ENCODE results near the gene SPATA24. TPM values are rescaled to one million over a fixed set of nuclear protein-coding genes. Genes with fewer than 3 reads are reported as not detected.
A peak's percentile ranks its signal among the peaks of the same experiment; 100 is the strongest.

The SPATA24 gene
- polyA plus RNA-seq, 3 donors: 1.6 to 3.5 (median 3.2) TPM

GRCh38 chr5:139439013-139439903 lies 35.4 kb upstream of the SPATA24 start, which contains the start of gene DNAJC18:
Gene DNAJC18 (minus strand): TSS chr5:139439525. CDS start chr5:139439445, 80 bp downstream.
- Histone ChIP-seq H3K4me2 (replicated peaks; ENCODE audit: extremely low read depth, low read length, poor library complexity, severe bottlenecking) (peak within 1 kb of the TSS; percentile 83), H3K27ac (ENCODE audit: low read depth in 1 of 2, low read length in 2 of 2) (peak within 1 kb of the TSS; percentile 97 to 99), H4K20me1 (ENCODE audit: insufficient read depth, low read length) (no peaks in the 10 kb centered on the region), H3K9me3 (replicated peaks in 1 of 2; ENCODE audit: control insufficient read depth in 1 of 2, insufficient read depth in 1 of 2, low read length in 2 of 2) (no peaks in the 10 kb centered on the region), H3K9ac (ENCODE audit: insufficient read depth, low read length, poor library complexity, severe bottlenecking) (peak within 1 kb of the TSS; percentile 95), H3K4me1 (ENCODE audit: control insufficient read depth in 1 of 2, insufficient read depth in 2 of 2, low read length in 2 of 2) (peaks cover 9 to 13% of the 10 kb centered on the region in 2 donors), H2AFZ (ENCODE audit: insufficient read depth, low read depth, low read length, poor library complexity, severe bottlenecking) (peak within 1 kb of the TSS; percentile 83), H3K36me3 (replicated peaks in 1 of 2; ENCODE audit: control insufficient read depth in 1 of 2, insufficient read depth in 2 of 2, low read length in 2 of 2) (no peaks in the 10 kb centered on the region), H3K27me3 (ENCODE audit: control insufficient read depth in 2 of 2, insufficient read depth in 2 of 2, low read length in 2 of 2) (no peaks in the 10 kb centered on the region), H3K79me2 (ENCODE audit: insufficient read depth, low read length) (no peaks in the 10 kb centered on the region), H3K4me3 (replicated peaks in 1 of 3; ENCODE audit: low read depth in 2 of 3, low read length in 3 of 3) (peak within 1 kb of the TSS; percentile 79 to 98 (median 93))
- DNase-seq: peak; percentile 79 to 84 (median 79)
- Mint-ChIP-seq H3K36me3 (peaks cover 0 to 2% of the 10 kb centered on the region in 2 donors), H3K9me3 (no peaks in the 10 kb centered on the region), H3K27ac (peak within 1 kb of the TSS; percentile 98 to 100 (median 100)), H3K4me1 (peaks cover 23% of the 10 kb centered on the region), H3K27me3 (ENCODE audit: low read depth in 3 of 3) (peaks cover 0 to 2% (median 0%) of the 10 kb centered on the region in 3 donors), H3K4me3 (peak within 1 kb of the TSS; percentile 97 to 98)
- intact Hi-C loops (cut with micrococcal nuclease): no loop called here
- TF ChIP-seq CTCF (IDR thresholded peaks at IDR 0.05): no peak
- WGBS (ENCODE audit: insufficient coverage): 1% methylated on average over 45 of the region's 49 CpGs

GRCh38 chr5:139438707-139439012 lies 34.8 kb upstream of the SPATA24 start:
- WGBS (ENCODE audit: insufficient coverage): 45% methylated on average over 8 of the region's 8 CpGs
- H3K27ac ChIP-seq (ENCODE audit: low read depth in 1 of 2, low read length in 2 of 2): peak overlapping the region in 1 of 2 donors; percentile 99
- Mint-ChIP-seq H3K4me3 (peak overlapping the region; percentile 75 to 97), H3K27ac (peak overlapping the region in 6 of 7 donors; percentile 14 to 100 (median 100)), H3K36me3 (peaks cover 0 to 2% of the 10 kb centered on the region in 2 donors), H3K27me3 (ENCODE audit: low read depth in 3 of 3) (peaks cover 0 to under 1% (median 0%) of the 10 kb centered on the region in 3 donors), H3K4me1 (peaks cover 22% of the 10 kb centered on the region), H3K9me3 (no peaks in the 10 kb centered on the region)
- no peaks in the 10 kb centered on the region for H3K27me3 ChIP-seq (ENCODE audit: control insufficient read depth in 2 of 2, insufficient read depth in 2 of 2, low read length in 2 of 2)
- peak overlapping the region in 2 of 3 experiments; percentile 93 to 98 for H3K4me3 ChIP-seq (replicated peaks in 1 of 3; ENCODE audit: low read depth in 2 of 3, low read length in 3 of 3)
- H3K9ac ChIP-seq (ENCODE audit: insufficient read depth, low read length, poor library complexity, severe bottlenecking): peak overlapping the region; percentile 95
- peaks cover 9 to 13% of the 10 kb centered on the region in 2 donors for H3K4me1 ChIP-seq (ENCODE audit: control insufficient read depth in 1 of 2, insufficient read depth in 2 of 2, low read length in 2 of 2)
- no peak for DNase-seq
- H3K36me3 ChIP-seq (replicated peaks in 1 of 2; ENCODE audit: control insufficient read depth in 1 of 2, insufficient read depth in 2 of 2, low read length in 2 of 2): no peaks in the 10 kb centered on the region
- no peaks in the 10 kb centered on the region for H3K79me2 ChIP-seq (ENCODE audit: insufficient read depth, low read length)
- peak overlapping the region; percentile 83 for H2AFZ ChIP-seq (ENCODE audit: insufficient read depth, low read depth, low read length, poor library complexity, severe bottlenecking)
- peak overlapping the region; percentile 83 for H3K4me2 ChIP-seq (replicated peaks; ENCODE audit: extremely low read depth, low read length, poor library complexity, severe bottlenecking)
- intact Hi-C loops (cut with micrococcal nuclease): no loop called here
- H4K20me1 ChIP-seq (ENCODE audit: insufficient read depth, low read length): no peaks in the 10 kb centered on the region
- no peak for TF ChIP-seq CTCF (IDR thresholded peaks at IDR 0.05)
- no peaks in the 10 kb centered on the region for H3K9me3 ChIP-seq (replicated peaks in 1 of 2; ENCODE audit: control insufficient read depth in 1 of 2, insufficient read depth in 1 of 2, low read length in 2 of 2)

Measured in CD14-positive monocyte (primary cell).